Activated naive CD4-positive, alpha-beta T cell treated with anti-CD3 and anti-CD28 coated beads, Interleukin-2, amount 10 ng/mL, durations not matched to agents 7 days and 5 days (primary cell): ENCODE results near the gene ARHGDIG.

ENCODE experiments used
- CTCF ChIA-PET: fragments of 350-600 bp; sonication (Branson Sonifier 250); formaldehyde crosslinking; loops from one replicate; lab custom pipeline; 2021; ENCODE audit warnings: antibody characterized with exemption; lab: Charles Lee
- DNase-seq: peaks from one replicate; pipeline ENCODE4 v3.0.0-alpha.2; 2020
- H3K27ac Mint-ChIP-seq: one replicate; pipeline ENCODE4 v1.8.0; 2021; ENCODE audit warnings: mild to moderate bottlenecking, moderate library complexity, mixed read lengths
- H3K27me3 Mint-ChIP-seq: one replicate; pipeline ENCODE4 v1.8.0; 2021; ENCODE audit warnings: mild to moderate bottlenecking, mixed read lengths
- H3K36me3 Mint-ChIP-seq: one replicate; pipeline ENCODE4 v1.8.0; 2021; ENCODE audit warnings: mixed read lengths
- H3K4me1 Mint-ChIP-seq: one replicate; pipeline ENCODE4 v1.8.0; 2021; ENCODE audit warnings: mixed read lengths
- H3K4me3 Mint-ChIP-seq: one replicate; pipeline ENCODE4 v1.8.0; 2021; ENCODE audit warnings: mild to moderate bottlenecking, moderate library complexity, mixed read lengths
- H3K9me3 Mint-ChIP-seq: one replicate; pipeline ENCODE4 v1.8.0; 2021; ENCODE audit warnings: mixed read lengths

Gene ARHGDIG

GRCh38 chr16:290681-291405 is 10.5 kb downstream of the ARHGDIG start:
- Mint-ChIP-seq H3K27me3 (no peaks in the 10 kb centered on the region), H3K9me3 (no peaks in the 10 kb centered on the region), H3K4me3 (no peak overlapping the region), H3K27ac (no peak overlapping the region), H3K36me3 (peaks cover 19% of the 10 kb centered on the region), H3K4me1 (no peaks in the 10 kb centered on the region)
- DNase-seq: no peak
- CTCF ChIA-PET: no interaction called here

GRCh38 chr16:291539-291938 is 11.1 kb downstream of the ARHGDIG start:
- CTCF ChIA-PET: no interaction called here
- Mint-ChIP-seq H3K27me3 (no peaks in the 10 kb centered on the region), H3K4me1 (no peaks in the 10 kb centered on the region), H3K36me3 (peaks cover 15% of the 10 kb centered on the region), H3K27ac (no peak overlapping the region), H3K4me3 (no peak overlapping the region), H3K9me3 (no peaks in the 10 kb centered on the region)
- no peak for DNase-seq

GRCh38 chr16:293043-293775 is 12.8 kb downstream of the ARHGDIG start:
- CTCF ChIA-PET: no interaction called here
- Mint-ChIP-seq H3K4me1 (no peaks in the 10 kb centered on the region), H3K4me3 (no peak overlapping the region), H3K27ac (no peak overlapping the region), H3K27me3 (no peaks in the 10 kb centered on the region), H3K9me3 (no peaks in the 10 kb centered on the region), H3K36me3 (peaks cover 9% of the 10 kb centered on the region)
- no peak for DNase-seq

GRCh38 chr16:296276-296675 is 15.9 kb downstream of the ARHGDIG start:
- Mint-ChIP-seq H3K4me1 (no peaks in the 10 kb centered on the region), H3K36me3 (peaks cover 7% of the 10 kb centered on the region), H3K27ac (no peak overlapping the region), H3K4me3 (no peak overlapping the region), H3K27me3 (no peaks in the 10 kb centered on the region), H3K9me3 (no peaks in the 10 kb centered on the region)
- no peak for DNase-seq
- CTCF ChIA-PET: no interaction called here

GRCh38 chr16:296806-297510 is 16.6 kb downstream of the ARHGDIG start:
- DNase-seq: no peak
- no peaks in the 10 kb centered on the region for H3K9me3 Mint-ChIP-seq
- H3K27ac Mint-ChIP-seq: no peak overlapping the region
- H3K36me3 Mint-ChIP-seq: peaks cover 7% of the 10 kb centered on the region
- CTCF ChIA-PET: no interaction called here
- no peak overlapping the region for H3K4me3 Mint-ChIP-seq
- H3K4me1 Mint-ChIP-seq: no peaks in the 10 kb centered on the region
- no peaks in the 10 kb centered on the region for H3K27me3 Mint-ChIP-seq

- Mint-ChIP-seq H3K4me1 (no peaks in the 10 kb centered on the region), H3K9me3 (no peaks in the 10 kb centered on the region), H3K36me3 (peaks cover 4% of the 10 kb centered on the region), H3K27ac (no peak overlapping the region), H3K4me3 (no peak overlapping the region), H3K27me3 (no peaks in the 10 kb centered on the region)
- CTCF ChIA-PET: no interaction called here
- no peak for DNase-seq
Observed at GRCh38 chr16:297832-298231, 17.4 kb downstream of the ARHGDIG start.

GRCh38 chr16:301235-301634 is 20.8 kb downstream of the ARHGDIG start:
- H3K36me3 Mint-ChIP-seq: peaks cover 6% of the 10 kb centered on the region
- H3K27ac Mint-ChIP-seq: no peak overlapping the region
- CTCF ChIA-PET: no interaction called here
- no peaks in the 10 kb centered on the region for H3K27me3 Mint-ChIP-seq
- no peak for DNase-seq
- no peaks in the 10 kb centered on the region for H3K9me3 Mint-ChIP-seq
- no peak overlapping the region for H3K4me3 Mint-ChIP-seq
- peaks cover 2% of the 10 kb centered on the region for H3K4me1 Mint-ChIP-seq

GRCh38 chr16:301950-302349 is 21.6 kb downstream of the ARHGDIG start:
- H3K4me3 Mint-ChIP-seq: no peak overlapping the region
- H3K27ac Mint-ChIP-seq: no peak overlapping the region
- H3K27me3 Mint-ChIP-seq: no peaks in the 10 kb centered on the region
- H3K4me1 Mint-ChIP-seq: peaks cover 2% of the 10 kb centered on the region
- no peak for DNase-seq
- H3K9me3 Mint-ChIP-seq: no peaks in the 10 kb centered on the region
- CTCF ChIA-PET: no interaction called here
- peaks cover 6% of the 10 kb centered on the region for H3K36me3 Mint-ChIP-seq

- Mint-ChIP-seq H3K27ac (no peak overlapping the region), H3K36me3 (peaks cover 9% of the 10 kb centered on the region), H3K4me3 (no peak overlapping the region), H3K27me3 (no peaks in the 10 kb centered on the region), H3K4me1 (peaks cover 4% of the 10 kb centered on the region), H3K9me3 (no peaks in the 10 kb centered on the region)
- CTCF ChIA-PET: no interaction called here
- DNase-seq: no peak
Observed at GRCh38 chr16:303760-304505, 23.5 kb downstream of the ARHGDIG start.

GRCh38 chr16:305916-306626 is 25.7 kb downstream of the ARHGDIG start:
- H3K4me1 Mint-ChIP-seq: peaks cover 12% of the 10 kb centered on the region
- peaks cover 15% of the 10 kb centered on the region for H3K36me3 Mint-ChIP-seq
- H3K4me3 Mint-ChIP-seq: no peak overlapping the region
- no peaks in the 10 kb centered on the region for H3K9me3 Mint-ChIP-seq
- no peaks in the 10 kb centered on the region for H3K27me3 Mint-ChIP-seq
- no peak for DNase-seq
- CTCF ChIA-PET: interaction anchor here (0.9 kb wide), 1 partner anchor 56 kb away, joined by 3 read pairs; no protein-coding TSS in a partner anchor
- H3K27ac Mint-ChIP-seq: peak overlapping the region; percentile 8

- Mint-ChIP-seq H3K27ac (no peak overlapping the region), H3K4me3 (no peak overlapping the region), H3K36me3 (peaks cover 15% of the 10 kb centered on the region), H3K27me3 (no peaks in the 10 kb centered on the region), H3K4me1 (peaks cover 12% of the 10 kb centered on the region), H3K9me3 (no peaks in the 10 kb centered on the region)
- CTCF ChIA-PET: no interaction called here
- DNase-seq: no peak
Observed at GRCh38 chr16:306911-307370, 26.6 kb downstream of the ARHGDIG start.

GRCh38 chr16:307691-308312 is 27.4 kb downstream of the ARHGDIG start:
- H3K27ac Mint-ChIP-seq: no peak overlapping the region
- H3K36me3 Mint-ChIP-seq: peaks cover 15% of the 10 kb centered on the region
- no peak for DNase-seq
- peaks cover 12% of the 10 kb centered on the region for H3K4me1 Mint-ChIP-seq
- no peaks in the 10 kb centered on the region for H3K9me3 Mint-ChIP-seq
- CTCF ChIA-PET: no interaction called here
- no peak overlapping the region for H3K4me3 Mint-ChIP-seq
- no peaks in the 10 kb centered on the region for H3K27me3 Mint-ChIP-seq

GRCh38 chr16:309476-309875 is 29.1 kb downstream of the ARHGDIG start:
- peak; percentile 65 for DNase-seq
- CTCF ChIA-PET: interaction anchor here (0.8 to 1.7 kb wide), 2 partner anchors 40 to 81 kb away, joined by 3 read pairs; no protein-coding TSS in a partner anchor
- H3K4me3 Mint-ChIP-seq: no peak overlapping the region
- H3K4me1 Mint-ChIP-seq: peaks cover 10% of the 10 kb centered on the region
- H3K36me3 Mint-ChIP-seq: peaks cover 16% of the 10 kb centered on the region
- H3K9me3 Mint-ChIP-seq: no peaks in the 10 kb centered on the region
- H3K27me3 Mint-ChIP-seq: no peaks in the 10 kb centered on the region
- no peak overlapping the region for H3K27ac Mint-ChIP-seq
